ENCODE data around the gene HMCN2.

The HMCN2 gene

DNA sequence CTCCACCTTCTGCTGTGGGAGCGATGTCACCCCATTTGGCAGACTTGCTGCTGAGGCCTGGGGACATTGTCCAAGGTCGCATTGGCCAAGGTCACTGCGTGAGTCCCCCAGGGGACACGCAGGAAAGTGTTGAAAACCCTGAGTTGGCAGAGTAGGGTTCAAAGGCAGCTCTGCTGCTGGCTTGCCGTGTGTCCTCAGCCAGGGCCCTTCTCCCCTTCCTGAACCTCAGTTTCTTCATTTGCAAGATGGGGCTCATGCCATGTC is 193.2 kb downstream of the HMCN2 start:
- Histone ChIP-seq H3K4me2 (ENCODE audit: low read depth, low read length, poor library complexity, severe bottlenecking) (no peak overlapping the region), H3F3A (ENCODE audit: low read depth) (no peaks in the 10 kb centered on the region), H4K20me1 (ENCODE audit: insufficient read depth, low read length, poor library complexity, severe bottlenecking) (no peaks in the 10 kb centered on the region)

DNA sequence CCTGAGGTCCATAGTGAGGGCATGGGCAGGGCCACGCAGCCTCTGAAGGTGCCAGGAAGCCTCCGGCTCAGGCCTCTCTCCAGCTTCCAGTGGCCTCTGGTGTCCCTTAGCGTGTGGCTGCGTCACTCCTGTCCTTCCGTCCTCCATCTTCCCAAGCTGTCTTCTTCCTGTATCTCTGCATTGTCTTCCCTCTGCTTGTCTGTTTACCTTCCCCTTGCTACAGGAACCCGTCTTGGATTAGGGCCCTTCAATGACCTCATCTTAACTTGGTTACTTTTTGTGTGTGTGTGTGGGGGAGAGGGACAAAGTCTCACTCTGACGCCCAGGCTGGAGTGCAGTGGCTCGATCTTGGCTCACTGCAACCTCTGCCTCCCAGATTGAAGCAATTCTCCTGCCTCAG is 193.6 kb downstream of the HMCN2 start:
- Histone ChIP-seq H3K36me3 (ENCODE audit: insufficient read depth, low read length) (no peaks in the 10 kb centered on the region), H3K9ac (ENCODE audit: low read depth, low read length, poor library complexity, severe bottlenecking) (no peak overlapping the region), H3K4me1 (ENCODE audit: insufficient read depth, low read length, poor library complexity, severe bottlenecking) (no peaks in the 10 kb centered on the region), H3K79me2 (ENCODE audit: insufficient read depth, low read length) (no peaks in the 10 kb centered on the region), H3F3A (ENCODE audit: low read depth) (no peaks in the 10 kb centered on the region), H2AFZ (ENCODE audit: low read length) (no peak overlapping the region), H3K27me3 (ENCODE audit: insufficient read depth, low read length, poor library complexity, severe bottlenecking) (no peaks in the 10 kb centered on the region), H4K20me1 (ENCODE audit: insufficient read depth, low read length, poor library complexity, severe bottlenecking) (no peaks in the 10 kb centered on the region), H3K4me3 (ENCODE audit: low read length, poor library complexity, severe bottlenecking) (no peak overlapping the region), H3K9me2 (replicated peaks; ENCODE audit: low read depth, low read length) (no peaks in the 10 kb centered on the region), H3K4me2 (ENCODE audit: low read depth, low read length, poor library complexity, severe bottlenecking) (no peak overlapping the region), H3K9me3 (ENCODE audit: insufficient read depth, low read depth, low read length) (no peaks in the 10 kb centered on the region)
- TF ChIP-seq EZH2phosphoT487 (IDR thresholded peaks at IDR 0.05; ENCODE audit: borderline replicate concordance) = no peak
- TF ChIP-seq, protein P1, sequence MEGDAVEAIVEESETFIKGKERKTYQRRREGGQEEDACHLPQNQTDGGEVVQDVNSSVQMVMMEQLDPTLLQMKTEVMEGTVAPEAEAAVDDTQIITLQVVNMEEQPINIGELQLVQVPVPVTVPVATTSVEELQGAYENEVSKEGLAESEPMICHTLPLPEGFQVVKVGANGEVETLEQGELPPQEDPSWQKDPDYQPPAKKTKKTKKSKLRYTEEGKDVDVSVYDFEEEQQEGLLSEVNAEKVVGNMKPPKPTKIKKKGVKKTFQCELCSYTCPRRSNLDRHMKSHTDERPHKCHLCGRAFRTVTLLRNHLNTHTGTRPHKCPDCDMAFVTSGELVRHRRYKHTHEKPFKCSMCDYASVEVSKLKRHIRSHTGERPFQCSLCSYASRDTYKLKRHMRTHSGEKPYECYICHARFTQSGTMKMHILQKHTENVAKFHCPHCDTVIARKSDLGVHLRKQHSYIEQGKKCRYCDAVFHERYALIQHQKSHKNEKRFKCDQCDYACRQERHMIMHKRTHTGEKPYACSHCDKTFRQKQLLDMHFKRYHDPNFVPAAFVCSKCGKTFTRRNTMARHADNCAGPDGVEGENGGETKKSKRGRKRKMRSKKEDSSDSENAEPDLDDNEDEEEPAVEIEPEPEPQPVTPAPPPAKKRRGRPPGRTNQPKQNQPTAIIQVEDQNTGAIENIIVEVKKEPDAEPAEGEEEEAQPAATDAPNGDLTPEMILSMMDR (conservative IDR thresholded peaks at IDR 0.05; ENCODE audit: low read length) = no peak

More for the DNA sequence above, 193.2 kb downstream of the HMCN2 start:
- H3K4me1 ChIP-seq (ENCODE audit: insufficient read depth, low read length, poor library complexity, severe bottlenecking) = no peaks in the 10 kb centered on the region
- H3K9me2 ChIP-seq (replicated peaks; ENCODE audit: low read depth, low read length) = no peaks in the 10 kb centered on the region
- H2AFZ ChIP-seq (ENCODE audit: low read length) = no peak overlapping the region
- no peak overlapping the region for H3K9ac ChIP-seq (ENCODE audit: low read depth, low read length, poor library complexity, severe bottlenecking)
- H3K79me2 ChIP-seq (ENCODE audit: insufficient read depth, low read length) = no peaks in the 10 kb centered on the region
- H3K4me3 ChIP-seq (ENCODE audit: low read length, poor library complexity, severe bottlenecking) = no peak overlapping the region
- H3K27me3 ChIP-seq (ENCODE audit: insufficient read depth, low read length, poor library complexity, severe bottlenecking) = no peaks in the 10 kb centered on the region
- no peaks in the 10 kb centered on the region for H3K36me3 ChIP-seq (ENCODE audit: insufficient read depth, low read length)
- TF ChIP-seq EZH2phosphoT487 (IDR thresholded peaks at IDR 0.05; ENCODE audit: borderline replicate concordance) = no peak
- TF ChIP-seq, protein P1 (conservative IDR thresholded peaks at IDR 0.05; ENCODE audit: low read length) = no peak
- no peaks in the 10 kb centered on the region for H3K9me3 ChIP-seq (ENCODE audit: insufficient read depth, low read depth, low read length)

DNA sequence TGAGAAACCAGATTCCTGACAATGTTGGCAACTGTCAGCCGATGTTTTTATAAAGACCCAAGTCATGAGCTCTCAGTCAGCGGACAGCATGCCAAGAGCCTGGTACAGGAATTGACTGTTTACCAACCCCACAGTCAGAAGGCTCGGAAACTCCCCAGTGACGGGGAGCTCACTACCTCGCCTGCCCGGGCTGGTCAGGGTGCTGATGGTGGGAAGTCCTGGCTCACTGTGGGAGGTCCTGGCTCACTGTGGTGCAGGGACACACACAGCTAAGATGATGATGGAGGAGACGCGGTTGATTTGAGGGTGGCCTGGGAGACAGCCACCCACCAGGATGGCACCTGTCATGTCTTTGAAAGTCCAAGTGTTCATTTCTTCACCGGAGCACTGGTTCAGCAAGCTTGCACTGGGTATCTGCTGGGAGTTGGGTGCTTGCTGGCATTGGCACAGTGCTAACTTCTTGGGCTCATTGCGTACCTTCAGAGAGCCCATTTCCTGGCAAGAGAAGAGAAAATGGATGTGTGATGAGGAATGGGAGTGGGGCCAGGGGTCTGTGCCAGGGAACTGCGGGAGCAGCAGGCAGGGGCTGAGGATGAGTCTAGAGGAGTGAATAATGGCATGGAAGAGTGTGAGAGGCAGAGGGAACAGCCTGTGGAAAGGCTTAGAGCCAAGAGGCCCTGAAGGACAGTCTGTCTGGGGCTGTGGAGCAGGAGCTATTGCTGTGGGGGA is 194.5 kb downstream of the HMCN2 start:
- H3K79me2 ChIP-seq (ENCODE audit: insufficient read depth, low read length) = no peaks in the 10 kb centered on the region
- H2AFZ ChIP-seq (ENCODE audit: low read length) = no peak overlapping the region
- no peak overlapping the region for H3K9ac ChIP-seq (ENCODE audit: low read depth, low read length, poor library complexity, severe bottlenecking)
- H3K4me3 ChIP-seq (ENCODE audit: low read length, poor library complexity, severe bottlenecking) = no peak overlapping the region
- no peaks in the 10 kb centered on the region for H3F3A ChIP-seq (ENCODE audit: low read depth)
- H3K36me3 ChIP-seq (ENCODE audit: insufficient read depth, low read length) = no peaks in the 10 kb centered on the region
- H3K4me2 ChIP-seq (ENCODE audit: low read depth, low read length, poor library complexity, severe bottlenecking) = no peak overlapping the region
- H3K9me2 ChIP-seq (replicated peaks; ENCODE audit: low read depth, low read length) = no peaks in the 10 kb centered on the region
- no peaks in the 10 kb centered on the region for H3K9me3 ChIP-seq (ENCODE audit: insufficient read depth, low read depth, low read length)
- no peaks in the 10 kb centered on the region for H3K4me1 ChIP-seq (ENCODE audit: insufficient read depth, low read length, poor library complexity, severe bottlenecking)
- H4K20me1 ChIP-seq (ENCODE audit: insufficient read depth, low read length, poor library complexity, severe bottlenecking) = no peaks in the 10 kb centered on the region
- H3K27me3 ChIP-seq (ENCODE audit: insufficient read depth, low read length, poor library complexity, severe bottlenecking) = no peaks in the 10 kb centered on the region
- TF ChIP-seq, protein P1 (conservative IDR thresholded peaks at IDR 0.05; ENCODE audit: low read length) = no peak
- TF ChIP-seq EZH2phosphoT487 (IDR thresholded peaks at IDR 0.05; ENCODE audit: borderline replicate concordance) = no peak
